Parathyroid adenoma (tissue), 2 donors: Measurements from ENCODE around the gene MAPK8IP3.

Experiments used
- H2AFZ ChIP-seq: fragments of 300-600 bp; sonication (generic); one replicate; pipeline ENCODE4 v1.7.0; 2017; ENCODE audit warnings: antibody characterized with exemption, mild to moderate bottlenecking
- H3K27ac ChIP-seq: fragments of 300-600 bp; sonication (generic); one replicate; pipeline ENCODE4 v1.7.0; 2017
- H3K27me3 ChIP-seq: fragments of 300-600 bp; sonication (generic); one replicate; pipeline ENCODE4 v1.7.0; 2017; ENCODE audit warnings: low read length; ENCODE audit not compliant: control insufficient read depth, insufficient read depth
- H3K36me3 ChIP-seq: fragments of 300-600 bp; sonication (generic); one replicate; pipeline ENCODE4 v1.7.0; 2017; ENCODE audit warnings: low read length; ENCODE audit not compliant: control insufficient read depth, insufficient read depth
- H3K4me1 ChIP-seq: fragments of 300-600 bp; sonication (generic); one replicate; pipeline ENCODE4 v1.7.0; 2017; ENCODE audit warnings: control low read depth
- H3K4me2 ChIP-seq: fragments of 300-600 bp; sonication (generic); one replicate; pipeline ENCODE4 v1.7.0; 2017; ENCODE audit warnings: low read length
- H3K4me3 ChIP-seq: fragments of 300-600 bp; sonication (generic); one replicate; pipeline ENCODE4 v1.7.0; 2017; ENCODE audit warnings: low read depth, low read length
- H3K79me2 ChIP-seq: fragments of 300-600 bp; sonication (generic); one replicate; pipeline ENCODE4 v1.7.0; 2017; ENCODE audit warnings: control low read depth
- H3K9ac ChIP-seq: fragments of 300-600 bp; sonication (generic); one replicate; pipeline ENCODE4 v1.7.0; 2017; ENCODE audit warnings: mild to moderate bottlenecking
- H3K9me3 ChIP-seq: fragments of 300-600 bp; sonication (generic); one replicate; pipeline ENCODE4 v1.7.0; 2017; ENCODE audit warnings: low read length; ENCODE audit not compliant: control insufficient read depth
- TF ChIP-seq, protein P1 (sequence below): fragments of 300-600 bp; sonication (generic); IDR thresholded peaks from one replicate; pipeline ENCODE4 v1.7.0; 2017; ENCODE audit warnings: antibody characterized with exemption, mild to moderate bottlenecking
- donor health status: primary hyperparathyroidism.

Gene MAPK8IP3

DNA sequence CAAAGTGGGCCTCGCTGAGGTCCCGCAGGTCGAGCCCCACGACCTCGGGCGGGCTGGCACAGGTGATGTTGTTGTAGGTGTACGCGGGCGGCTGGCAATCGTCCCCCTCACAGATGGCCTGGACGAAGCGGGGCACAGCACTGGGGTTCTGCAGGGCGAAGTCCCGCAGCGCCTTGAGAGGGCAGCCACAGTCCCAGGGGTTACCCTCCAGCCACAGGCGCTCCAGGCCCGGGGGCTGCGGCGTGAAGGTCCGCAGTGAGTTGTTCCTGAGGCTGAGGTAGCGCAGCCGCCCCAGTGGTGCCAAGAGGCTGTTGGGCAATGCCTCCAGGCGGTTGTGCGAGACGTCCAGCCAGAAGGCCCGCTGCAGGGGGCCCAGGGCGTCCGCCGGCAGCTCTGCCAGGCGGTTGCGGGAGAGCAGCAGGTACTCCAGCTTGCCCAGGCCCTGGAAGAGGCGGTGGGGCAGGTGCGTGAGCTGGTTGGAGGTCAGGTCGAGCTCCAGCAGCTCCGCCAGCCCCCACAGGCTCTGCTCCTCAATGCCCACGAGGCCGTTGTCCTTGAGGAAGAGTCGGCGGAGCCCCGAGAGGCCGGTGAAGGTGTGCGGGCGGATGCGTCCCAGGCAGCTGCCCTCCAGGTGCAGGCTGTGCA, 84.7 kb downstream of the MAPK8IP3 start:
- Histone ChIP-seq H3K4me1 (no peaks in the 10 kb centered on the region), H3K4me3 (no peak overlapping the region), H3K9ac (no peak overlapping the region), H3K79me2 (peaks cover 12% of the 10 kb centered on the region), H3K27ac (no peak overlapping the region), H3K36me3 (no peaks in the 10 kb centered on the region), H3K27me3 (no peaks in the 10 kb centered on the region), H3K9me3 (no peaks in the 10 kb centered on the region), H3K4me2 (no peak overlapping the region), H2AFZ (no peak overlapping the region)
- TF ChIP-seq, protein P1, sequence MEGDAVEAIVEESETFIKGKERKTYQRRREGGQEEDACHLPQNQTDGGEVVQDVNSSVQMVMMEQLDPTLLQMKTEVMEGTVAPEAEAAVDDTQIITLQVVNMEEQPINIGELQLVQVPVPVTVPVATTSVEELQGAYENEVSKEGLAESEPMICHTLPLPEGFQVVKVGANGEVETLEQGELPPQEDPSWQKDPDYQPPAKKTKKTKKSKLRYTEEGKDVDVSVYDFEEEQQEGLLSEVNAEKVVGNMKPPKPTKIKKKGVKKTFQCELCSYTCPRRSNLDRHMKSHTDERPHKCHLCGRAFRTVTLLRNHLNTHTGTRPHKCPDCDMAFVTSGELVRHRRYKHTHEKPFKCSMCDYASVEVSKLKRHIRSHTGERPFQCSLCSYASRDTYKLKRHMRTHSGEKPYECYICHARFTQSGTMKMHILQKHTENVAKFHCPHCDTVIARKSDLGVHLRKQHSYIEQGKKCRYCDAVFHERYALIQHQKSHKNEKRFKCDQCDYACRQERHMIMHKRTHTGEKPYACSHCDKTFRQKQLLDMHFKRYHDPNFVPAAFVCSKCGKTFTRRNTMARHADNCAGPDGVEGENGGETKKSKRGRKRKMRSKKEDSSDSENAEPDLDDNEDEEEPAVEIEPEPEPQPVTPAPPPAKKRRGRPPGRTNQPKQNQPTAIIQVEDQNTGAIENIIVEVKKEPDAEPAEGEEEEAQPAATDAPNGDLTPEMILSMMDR, result no peak

DNA sequence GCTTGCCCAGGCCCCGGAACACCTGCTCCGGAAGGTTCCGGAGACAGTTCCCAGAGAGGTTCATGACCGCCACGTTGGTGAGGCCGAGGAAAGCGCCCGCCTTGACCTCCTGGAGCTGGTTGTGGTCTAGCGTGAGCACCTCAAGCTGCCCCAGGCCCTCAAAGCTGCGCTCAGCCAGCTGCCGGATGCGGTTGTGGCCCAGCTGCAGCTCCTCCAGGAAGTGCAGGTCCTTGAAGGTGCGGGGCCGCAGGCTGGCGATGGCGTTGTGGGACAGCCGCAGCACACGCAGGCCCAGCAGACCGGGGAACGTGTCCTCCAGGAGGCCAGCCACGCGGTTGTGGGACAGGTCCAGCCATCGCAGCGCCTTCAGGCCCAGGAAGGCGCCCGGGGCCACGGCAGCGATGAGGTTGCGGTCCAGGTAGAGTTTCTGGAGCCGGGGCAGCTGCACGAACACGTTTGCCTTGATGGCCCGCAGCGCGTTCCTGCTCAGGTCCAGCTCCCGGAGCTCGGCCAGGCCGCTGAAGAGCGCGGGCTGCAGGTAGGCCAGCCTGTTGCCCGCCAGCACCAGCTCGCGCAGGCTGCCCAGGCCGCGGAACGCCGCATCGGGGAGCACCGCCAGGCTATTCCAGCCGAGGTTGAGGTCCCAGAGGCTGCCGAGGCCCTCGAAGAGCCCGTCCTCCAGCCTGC, 85.4 kb downstream of the MAPK8IP3 start:
- no peaks in the 10 kb centered on the region for H3K27me3 ChIP-seq
- H3K36me3 ChIP-seq, result no peaks in the 10 kb centered on the region
- H3K27ac ChIP-seq, result no peak overlapping the region
- H3K4me1 ChIP-seq, result no peaks in the 10 kb centered on the region
- H3K9ac ChIP-seq, result no peak overlapping the region
- H3K4me3 ChIP-seq, result no peak overlapping the region
- no peaks in the 10 kb centered on the region for H3K9me3 ChIP-seq
- TF ChIP-seq, protein P1, result no peak
- H3K79me2 ChIP-seq, result peaks cover 5% of the 10 kb centered on the region
- no peak overlapping the region for H3K4me2 ChIP-seq
- no peak overlapping the region for H2AFZ ChIP-seq

DNA sequence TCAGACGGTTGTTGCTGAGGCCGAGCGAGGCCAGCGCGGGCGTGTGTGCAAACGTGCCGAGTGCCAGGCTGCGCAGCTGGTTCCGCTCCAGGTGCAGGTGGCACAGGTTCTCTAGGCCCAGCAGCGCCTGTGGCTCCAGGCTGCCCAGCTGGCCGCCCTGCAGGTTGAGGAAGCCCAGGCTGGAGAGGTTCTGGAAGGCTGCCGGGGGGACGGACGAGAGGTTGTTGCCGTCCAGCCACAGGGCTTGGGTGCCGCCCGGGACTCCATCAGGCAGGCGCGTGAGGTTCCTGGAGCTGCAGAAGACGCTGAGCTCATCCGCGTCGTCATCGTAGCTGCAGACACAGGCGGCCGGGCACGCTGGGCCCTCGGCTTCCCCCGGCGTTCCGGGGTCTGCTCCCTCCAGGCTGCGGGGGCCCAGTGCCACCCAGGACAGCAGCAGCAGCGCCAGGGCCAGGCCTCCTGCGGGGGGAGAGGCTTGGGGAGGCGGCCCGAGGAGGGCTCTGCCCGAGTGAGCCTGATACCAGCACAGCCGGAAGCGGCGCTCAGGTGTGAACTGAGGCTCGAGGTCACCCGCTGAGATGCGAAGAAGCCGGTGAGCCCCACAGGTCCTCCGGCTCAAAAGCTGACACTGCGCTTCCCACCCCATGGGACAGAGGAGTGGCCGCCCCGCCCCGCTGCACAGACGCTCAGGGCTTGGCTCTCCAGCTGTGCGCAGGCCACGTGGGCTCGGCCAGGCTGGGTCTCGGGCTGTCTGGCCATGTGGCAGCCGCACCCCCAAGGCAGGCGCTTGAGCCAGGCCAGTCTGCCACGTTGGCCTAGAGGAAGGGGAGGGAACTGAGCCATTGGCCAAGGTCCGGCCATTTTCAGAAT, 86.2 kb downstream of the MAPK8IP3 start:
- TF ChIP-seq, protein P1, result no peak
- H3K9me3 ChIP-seq, result no peaks in the 10 kb centered on the region
- H3K27me3 ChIP-seq, result no peaks in the 10 kb centered on the region
- no peak overlapping the region for H3K4me2 ChIP-seq
- no peak overlapping the region for H3K9ac ChIP-seq
- no peaks in the 10 kb centered on the region for H3K36me3 ChIP-seq
- no peak overlapping the region for H3K27ac ChIP-seq
- no peaks in the 10 kb centered on the region for H3K79me2 ChIP-seq
- H2AFZ ChIP-seq, result no peak overlapping the region
- H3K4me3 ChIP-seq, result no peak overlapping the region
- no peaks in the 10 kb centered on the region for H3K4me1 ChIP-seq

DNA sequence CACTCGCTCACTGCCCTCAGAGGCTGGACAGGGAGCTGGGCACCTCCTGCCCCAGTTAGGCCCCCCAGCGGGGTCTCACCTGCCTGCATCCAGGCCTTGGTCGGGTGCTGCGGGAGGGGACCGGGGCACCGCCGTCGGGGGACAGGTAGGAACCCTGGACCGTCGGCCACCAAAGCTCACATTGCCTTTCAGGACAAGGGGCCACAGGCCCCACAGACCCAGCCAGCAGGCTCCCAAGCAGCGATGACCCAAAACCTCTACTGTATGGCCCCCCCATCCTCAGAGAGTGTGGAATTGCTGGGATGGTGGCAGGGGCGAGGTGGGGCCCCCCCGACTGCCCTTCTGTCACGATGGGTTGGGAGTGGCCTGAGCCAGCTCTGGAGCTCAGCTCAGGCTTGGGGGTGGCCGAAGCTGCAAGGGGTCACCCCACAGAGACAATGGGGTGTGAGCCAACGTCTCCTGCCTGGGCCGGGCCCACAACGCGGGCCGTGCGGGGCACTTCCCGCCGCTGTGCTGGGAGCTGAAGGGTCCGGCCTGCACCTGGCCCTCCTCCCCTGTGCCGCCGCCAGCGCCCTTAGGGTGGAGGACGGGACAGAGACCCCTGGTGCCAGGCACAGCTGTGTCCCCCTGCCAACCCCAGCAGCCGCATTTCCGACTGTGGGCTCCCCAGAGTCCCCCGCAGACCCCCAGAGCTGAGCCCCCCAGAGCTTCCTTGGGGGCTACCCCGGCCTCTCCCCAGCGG, 87.0 kb downstream of the MAPK8IP3 start:
- H3K4me1 ChIP-seq, result no peaks in the 10 kb centered on the region
- H3K4me2 ChIP-seq, result no peak overlapping the region
- TF ChIP-seq, protein P1, result no peak
- no peaks in the 10 kb centered on the region for H3K9me3 ChIP-seq
- no peak overlapping the region for H3K27ac ChIP-seq
- H3K79me2 ChIP-seq, result no peaks in the 10 kb centered on the region
- H3K36me3 ChIP-seq, result no peaks in the 10 kb centered on the region
- H3K9ac ChIP-seq, result no peak overlapping the region
- H2AFZ ChIP-seq, result no peak overlapping the region
- H3K27me3 ChIP-seq, result no peaks in the 10 kb centered on the region
- no peak overlapping the region for H3K4me3 ChIP-seq
